GM19328 (cell line): ENCODE results near the gene RNFT2.
"Not testable (repeated sequence)": the region's sequence is repeated elsewhere in the genome, so short reads cannot be mapped to it uniquely, and the experiment has no call there.

Source experiments
- ATAC-seq: cut with Tn5 transposase; IDR thresholded peaks from one replicate; pipeline ENCODE4 v1.9.1; 2021; ENCODE audit warnings: mild to moderate bottlenecking, moderate library complexity; ENCODE audit not compliant: unreplicated experiment

The RNFT2 gene

DNA sequence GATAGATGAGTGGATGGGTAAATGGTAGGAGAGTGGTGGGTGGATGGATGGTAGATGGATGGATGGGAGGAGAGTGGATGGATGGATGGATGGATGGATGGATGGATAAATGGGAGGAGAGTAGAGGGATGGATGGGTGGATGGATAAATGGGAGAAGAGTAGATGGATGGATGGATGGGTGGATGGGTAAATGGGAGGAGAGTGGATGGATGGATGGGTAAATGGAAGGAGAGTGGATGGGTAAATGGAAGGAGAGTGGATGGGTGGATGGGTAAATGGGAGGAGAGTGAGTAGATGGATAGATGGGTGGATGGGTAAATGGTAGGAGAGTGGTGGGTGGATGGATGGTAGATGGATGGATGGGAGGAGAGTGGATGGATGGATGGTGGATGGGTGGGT is 51.4 kb downstream of the RNFT2 start:
- not testable (repeated sequence) for ATAC-seq

DNA sequence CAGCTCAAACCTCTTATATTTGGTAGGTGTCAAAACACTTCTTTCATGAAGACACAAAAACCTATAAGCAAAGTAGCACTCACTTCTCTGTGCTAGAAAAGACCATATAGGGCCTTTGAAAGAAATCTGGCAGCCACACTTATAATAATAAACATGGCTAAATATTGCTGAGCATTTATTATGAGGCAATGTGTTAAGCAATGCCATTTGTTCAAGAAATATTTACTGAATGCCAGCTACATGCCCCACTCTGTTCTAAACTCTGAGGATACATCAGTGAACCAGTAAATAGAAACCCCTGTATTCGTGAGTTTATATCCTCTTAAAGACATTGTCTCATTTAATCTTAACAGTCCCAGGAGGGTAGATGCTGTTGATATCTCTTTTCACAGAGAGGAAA is 52.0 kb downstream of the RNFT2 start:
- no peak for ATAC-seq

DNA sequence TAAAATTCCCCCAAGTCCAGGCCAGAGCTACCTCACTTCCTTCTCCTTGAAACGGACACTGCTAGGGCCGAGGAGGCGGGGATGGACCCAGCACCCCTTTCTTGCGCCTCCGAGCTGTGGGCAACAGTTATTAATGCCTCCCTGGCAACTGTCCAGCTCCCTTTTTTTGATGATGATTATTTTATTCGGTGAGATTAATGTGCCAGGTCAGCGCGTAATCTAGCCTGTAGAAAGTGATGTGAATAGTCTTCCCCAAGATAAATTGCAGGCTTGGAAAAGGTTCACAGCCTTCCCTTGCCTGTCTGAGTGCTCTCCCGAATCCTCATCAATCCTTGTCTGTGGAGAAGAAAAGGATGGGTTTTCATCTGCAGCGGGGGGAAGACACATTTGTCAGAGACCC is 54.3 kb downstream of the RNFT2 start:
- no peak for ATAC-seq

DNA sequence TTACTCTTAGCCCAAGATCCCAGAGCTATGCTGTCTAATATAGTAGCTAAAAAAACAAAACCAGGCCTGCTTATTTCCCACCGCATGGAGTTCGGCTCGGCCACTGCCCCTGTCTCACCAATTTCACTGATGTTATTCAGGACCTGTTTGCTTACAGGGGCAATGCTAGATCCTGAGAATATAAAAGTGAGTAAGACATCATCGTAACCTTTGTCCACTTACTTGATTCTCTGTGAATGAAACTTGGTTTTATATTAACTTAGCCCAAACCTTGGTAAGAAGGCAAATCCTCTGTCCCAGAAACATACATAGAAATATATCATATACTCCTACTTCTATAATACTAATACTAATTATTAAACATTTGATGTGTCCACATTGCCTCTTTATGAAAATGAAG is 56.6 kb downstream of the RNFT2 start:
- ATAC-seq = no peak

DNA sequence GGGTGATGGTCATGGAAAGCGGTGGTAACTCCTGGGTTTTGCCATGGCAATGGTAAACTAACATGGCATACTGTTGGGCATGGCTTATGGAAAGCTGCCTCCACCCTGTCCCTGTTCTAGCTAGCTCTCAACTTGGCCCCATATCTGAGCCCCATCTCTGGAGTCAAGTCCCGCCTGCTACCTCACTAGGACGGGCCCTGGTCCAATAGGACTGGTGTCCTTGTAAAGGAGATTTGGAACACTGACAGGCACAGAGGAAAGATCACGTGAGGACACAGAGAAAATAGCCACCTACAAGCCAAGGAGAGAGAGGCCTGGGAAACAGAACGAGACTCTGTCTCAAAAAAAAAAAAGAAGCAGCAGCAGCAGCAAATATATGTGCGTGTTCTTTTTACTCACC is 59.8 kb downstream of the RNFT2 start:
- no peak for ATAC-seq

DNA sequence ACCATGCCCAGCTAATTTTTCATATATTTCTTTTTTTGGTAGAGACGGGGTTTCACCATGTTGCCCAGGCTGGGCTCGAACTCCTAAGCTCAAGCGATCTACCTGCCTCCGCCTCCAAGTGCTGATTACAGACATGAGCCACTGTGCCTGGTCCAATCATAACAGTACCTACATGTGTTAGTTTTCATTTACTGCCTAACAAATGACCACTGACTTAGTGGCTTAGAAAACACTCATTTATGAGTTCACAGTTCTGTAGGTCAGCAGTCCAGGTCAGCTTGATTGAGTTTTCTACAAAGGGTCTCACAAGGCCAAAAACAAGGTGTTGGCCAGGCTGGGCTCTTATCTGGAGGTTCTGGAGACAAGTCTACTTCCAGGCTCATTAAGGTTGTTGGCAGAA is 60.6 kb downstream of the RNFT2 start:
- no peak for ATAC-seq

DNA sequence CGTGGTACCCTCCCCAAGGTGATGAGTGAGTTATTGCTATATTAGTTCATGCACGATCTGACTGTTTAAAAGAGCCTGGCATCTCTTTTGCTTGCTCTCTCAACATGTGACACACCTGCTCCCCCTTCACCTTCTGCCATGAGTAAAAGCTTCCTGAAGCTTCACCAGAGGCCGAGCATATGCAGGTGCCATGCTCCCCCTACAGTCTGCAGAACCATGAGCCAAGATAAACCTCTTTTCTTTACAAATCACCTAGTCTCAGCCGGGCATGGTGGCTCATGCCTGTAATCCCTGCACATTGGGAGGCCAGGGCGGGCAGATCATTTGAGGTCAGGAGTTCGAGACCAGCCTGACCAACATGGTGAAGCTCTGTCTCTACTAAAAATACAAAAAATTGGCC is 61.8 kb downstream of the RNFT2 start:
- no peak for ATAC-seq

DNA sequence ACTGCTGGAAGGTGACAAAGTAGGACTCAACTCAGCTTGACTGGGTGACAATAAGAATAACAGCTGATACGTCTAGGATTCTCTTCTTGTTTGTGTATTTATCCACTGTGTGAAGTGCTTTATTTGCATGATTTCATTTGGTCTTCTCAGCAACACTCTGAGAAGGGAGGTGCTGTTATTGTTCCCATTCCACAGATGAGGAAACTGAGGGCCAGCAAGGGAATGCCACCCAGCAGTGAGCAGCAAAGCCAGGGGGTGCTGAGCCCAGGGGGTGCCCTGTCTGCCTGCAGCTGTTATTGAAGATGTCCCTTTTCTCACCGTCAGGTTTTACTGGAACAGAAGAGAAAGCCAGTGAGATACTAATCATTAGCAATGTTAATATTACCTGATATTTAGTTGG is 62.8 kb downstream of the RNFT2 start:
- no peak for ATAC-seq

DNA sequence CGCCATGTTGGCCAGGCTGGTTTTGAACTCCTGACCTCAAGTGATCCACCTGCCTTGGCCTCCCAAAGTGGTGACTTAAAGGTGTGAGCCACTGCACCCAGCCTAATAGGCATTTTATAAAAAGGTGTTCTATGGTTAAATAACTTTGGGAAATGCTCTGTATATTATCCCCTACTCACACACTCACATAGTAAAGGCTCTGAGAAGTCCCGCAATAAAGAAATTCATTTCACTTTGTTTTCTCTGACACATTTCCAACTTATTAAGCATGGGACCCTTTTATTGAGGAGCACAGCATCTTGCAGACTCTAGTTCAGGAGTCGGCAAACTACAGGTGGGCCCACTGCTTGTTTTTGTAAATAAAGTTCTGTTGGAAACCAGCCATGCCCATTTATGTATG is 63.9 kb downstream of the RNFT2 start:
- no peak for ATAC-seq

DNA sequence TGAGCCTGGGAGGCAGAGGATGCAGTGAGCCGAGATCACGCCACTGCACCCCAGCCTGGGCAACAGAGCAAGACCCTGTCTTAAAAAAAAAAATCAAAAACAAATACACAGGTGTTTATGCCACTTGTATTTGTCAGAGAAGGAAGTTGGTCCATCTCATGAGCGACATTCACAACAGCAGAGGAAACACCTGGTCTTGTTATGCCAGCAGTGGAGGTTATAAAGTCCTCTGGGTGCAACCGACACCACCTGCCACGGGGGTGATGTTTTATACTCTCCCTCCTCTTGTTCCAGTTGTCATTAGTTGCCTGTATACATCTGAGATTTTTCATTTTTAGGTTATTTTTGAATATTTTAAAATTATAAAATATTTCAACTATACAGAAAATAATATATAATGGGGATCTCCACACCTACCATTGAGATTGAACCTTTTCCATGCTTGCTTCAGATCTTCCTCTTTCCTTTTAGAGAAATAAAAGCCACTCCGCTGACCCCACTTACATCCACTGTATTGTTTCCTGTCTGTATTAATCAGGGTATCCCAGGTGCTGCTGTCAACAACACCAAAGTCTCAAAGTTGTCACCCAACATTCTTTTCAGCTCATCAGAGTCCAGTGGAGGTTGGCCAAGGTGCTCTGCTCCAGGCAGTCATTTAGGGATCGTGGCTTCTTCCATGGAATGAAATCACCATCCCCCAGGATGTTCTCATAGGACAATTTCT is 65.1 kb downstream of the RNFT2 start:
- no peak for ATAC-seq

DNA sequence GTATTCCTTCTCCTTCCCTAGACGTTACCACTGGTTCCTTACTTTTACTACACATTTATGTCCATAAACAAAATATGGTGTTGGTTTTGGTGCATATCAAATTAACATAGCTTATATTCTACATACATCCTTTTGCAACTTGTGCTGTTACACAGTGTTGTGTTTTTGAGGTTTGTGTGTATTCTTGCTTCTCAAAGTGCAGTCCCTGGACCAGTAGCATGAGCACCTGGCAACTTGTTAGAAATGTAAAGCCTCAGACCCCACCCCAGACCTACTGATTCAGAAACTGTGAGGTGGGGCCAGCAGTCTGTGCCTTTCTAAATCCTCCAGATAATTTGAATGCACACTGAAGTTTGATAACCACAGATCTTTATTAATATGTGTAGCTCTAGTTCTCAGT is 65.9 kb downstream of the RNFT2 start:
- no peak for ATAC-seq

DNA sequence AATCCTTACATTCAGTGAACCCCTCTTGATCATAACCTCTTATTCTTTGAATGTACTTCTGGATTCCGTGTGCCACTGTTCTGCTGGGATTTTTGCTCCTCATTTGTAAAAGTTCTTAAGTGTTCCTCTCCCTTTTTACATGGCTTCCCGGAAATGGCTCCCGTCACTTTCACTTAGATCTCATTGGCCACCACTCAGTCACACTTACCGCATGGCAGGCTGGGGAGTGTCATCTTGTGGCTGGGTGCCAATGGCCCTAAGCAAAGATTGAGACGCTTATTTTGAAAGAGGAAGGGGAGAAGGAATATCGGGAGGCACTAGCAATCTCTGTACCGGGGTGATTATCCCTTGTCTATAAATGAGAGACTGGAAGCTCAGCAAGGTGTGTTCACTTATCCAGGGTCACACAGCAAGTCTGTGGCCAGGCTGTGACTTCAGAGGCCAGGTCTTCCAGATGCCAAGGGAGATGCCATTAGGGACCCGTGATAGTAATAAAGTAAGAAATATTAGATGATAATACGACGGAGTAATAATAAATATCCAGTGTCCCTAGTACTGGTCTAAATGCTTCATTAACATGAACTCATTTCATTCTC is 68.8 kb downstream of the RNFT2 start:
- no peak for ATAC-seq

DNA sequence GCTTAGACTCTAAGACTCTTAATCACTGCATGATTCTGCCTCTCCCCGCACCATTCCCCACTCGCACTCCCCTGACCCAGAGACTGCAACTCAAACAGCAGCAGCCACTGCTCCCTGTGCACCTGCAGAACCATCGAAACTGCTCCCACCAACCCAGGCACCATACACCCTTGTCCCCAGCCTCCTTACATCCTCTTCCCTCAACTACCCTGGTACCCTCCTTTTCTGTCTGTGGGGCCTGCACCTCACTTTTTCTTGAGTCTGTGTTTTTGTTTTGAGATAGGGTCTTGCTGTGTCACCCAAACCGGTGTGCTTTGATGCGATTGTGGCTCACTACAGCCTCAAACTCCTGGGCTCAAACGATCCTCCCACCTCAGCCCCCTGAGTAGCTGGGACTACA is 69.4 kb downstream of the RNFT2 start:
- ATAC-seq = no peak

DNA sequence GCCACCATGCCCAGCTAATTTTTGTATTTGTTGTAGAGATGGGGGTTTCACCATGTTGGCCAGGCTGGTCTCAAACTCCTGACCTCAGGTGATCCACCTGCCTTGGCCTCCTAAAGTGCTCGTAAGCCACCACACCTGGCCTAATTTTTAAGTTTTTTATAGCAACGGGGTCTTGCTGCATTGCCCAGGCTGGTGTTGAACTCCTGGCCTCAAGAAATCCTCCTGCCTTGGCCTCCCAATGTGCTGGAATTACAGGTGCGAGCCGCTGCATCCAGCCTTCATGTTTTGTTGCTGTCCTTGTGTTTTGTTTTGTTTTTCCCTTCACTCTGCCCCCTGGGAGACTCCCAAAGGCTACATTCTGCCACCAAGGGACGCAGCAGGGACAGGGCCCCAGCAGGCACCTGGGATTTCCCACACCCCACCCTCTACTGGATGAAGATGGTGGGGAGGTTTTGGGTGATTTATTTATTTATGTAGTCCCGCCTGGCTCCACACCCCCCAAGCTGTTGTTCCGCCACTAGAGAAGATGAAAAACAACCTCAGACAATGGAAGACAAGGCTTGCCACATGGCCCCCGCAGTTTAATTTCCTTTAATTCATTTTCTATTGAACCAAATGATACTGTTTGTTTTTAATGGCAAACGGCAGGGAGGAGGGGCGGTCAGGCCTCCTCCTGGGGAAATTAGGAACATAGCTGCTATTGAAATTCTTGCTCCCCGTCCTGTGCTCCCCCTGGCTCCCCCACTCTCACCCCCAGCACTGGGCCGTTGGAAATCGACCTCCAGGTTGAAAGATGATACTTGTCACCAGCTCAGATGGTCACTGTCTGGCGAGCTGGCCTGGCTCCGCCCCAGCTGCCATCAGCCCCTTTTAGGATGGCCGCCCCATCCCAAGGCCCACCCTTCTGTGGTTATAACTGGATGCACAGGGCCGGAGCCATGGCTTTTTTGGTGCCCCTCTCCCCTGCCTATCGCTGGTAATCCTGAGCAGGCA is 70.3 kb downstream of the RNFT2 start:
- no peak for ATAC-seq

DNA sequence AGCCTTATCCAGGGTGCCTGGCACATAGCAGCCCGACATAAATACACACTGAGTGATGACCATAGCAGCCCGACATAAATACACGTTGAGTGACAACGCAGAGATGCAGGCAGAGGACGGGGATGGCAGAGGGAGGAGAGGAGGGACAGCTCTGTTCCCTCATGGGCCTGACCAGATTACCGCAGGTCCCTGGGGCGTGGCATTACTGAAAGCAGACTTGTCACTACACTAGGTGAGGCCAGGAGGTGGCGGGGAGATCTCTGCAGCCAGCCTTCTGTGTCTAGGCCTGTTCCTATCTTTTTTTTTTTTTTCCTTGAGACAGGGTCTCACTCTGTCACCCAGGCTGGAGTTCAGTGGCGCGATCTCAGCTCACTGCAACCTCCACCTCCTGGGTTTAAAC is 74.1 kb downstream of the RNFT2 start:
- ATAC-seq = no peak

DNA sequence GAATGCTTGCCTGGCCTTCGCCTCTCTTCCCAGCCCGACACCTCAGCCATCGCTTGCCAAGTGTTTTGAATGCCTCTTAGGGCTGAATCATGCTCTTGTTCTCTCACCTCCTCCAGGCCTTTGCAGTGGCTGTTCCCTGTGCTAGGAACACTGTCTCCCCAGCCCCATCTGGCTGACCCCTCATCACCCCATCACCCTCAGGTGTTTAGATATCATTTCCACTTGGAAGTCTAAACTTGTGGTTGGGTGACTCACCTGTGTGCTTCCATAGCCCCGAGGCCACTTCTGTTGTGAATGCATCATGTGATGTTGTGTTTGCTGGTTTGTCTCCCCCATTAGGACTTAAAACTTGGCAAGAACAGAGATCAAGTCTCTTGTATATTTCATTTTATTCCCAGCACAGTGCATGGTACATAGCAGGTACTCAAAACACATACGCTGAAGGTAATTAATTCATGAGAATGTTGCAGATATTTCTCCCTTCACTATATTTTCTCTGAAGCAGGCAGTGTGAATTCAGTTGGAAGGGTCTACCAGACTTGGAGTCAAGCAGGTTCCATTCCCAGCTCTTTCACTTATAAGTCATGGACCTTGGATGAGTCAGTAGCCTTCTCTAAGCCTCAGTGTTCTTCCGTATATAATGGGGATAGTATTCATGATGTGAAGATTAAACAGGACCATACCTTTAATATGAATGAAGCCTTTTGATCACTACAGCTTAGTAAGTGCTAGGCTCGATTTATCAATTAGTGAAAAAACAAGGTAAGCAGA is 75.3 kb downstream of the RNFT2 start:
- ATAC-seq = no peak

DNA sequence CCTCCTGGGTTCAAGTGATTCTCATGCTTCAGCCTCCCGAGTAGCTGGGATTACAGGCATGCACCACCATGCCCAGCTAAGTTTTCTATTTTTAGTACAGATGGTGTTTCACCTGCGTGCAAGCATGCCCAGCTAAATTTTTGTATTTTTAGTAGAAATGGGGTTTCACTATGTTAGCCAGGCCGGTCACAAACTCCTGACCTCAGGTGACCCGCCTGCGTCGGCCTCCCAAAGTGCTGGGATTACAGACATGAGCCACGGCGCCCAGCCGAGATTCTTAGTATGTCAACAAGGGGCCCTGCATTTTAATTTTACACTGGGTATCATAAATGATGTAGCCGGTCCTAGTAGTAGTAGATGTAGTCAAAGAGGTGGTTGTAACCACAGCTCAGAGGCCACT is 76.7 kb downstream of the RNFT2 start:
- not testable (repeated sequence) for ATAC-seq

DNA sequence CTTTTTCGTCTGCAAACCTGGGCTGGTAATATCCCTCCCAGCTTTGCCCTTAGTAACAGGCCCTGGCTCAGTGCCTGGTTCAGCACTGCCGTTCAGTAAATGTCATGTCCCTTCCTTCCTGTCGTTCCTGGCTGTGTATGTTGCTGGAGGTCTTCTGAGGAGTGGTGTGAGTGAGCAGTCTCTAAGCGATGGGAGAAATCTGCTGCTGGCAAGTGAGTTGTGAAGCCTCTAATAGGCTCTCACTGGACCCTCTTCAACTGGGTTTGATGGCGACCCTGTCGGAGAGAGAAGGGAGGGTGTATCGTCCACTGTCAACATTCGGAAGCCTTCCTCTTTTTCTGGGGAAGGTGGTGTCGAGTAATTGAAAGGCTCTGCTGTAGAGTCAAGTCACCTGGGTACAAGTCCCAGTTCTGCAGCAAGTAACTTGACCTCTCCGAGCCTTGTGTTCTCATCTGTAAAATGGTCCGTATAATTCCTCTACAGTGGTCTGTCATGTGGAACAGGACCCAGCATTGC is 80.3 kb downstream of the RNFT2 start:
- ATAC-seq = no peak

DNA sequence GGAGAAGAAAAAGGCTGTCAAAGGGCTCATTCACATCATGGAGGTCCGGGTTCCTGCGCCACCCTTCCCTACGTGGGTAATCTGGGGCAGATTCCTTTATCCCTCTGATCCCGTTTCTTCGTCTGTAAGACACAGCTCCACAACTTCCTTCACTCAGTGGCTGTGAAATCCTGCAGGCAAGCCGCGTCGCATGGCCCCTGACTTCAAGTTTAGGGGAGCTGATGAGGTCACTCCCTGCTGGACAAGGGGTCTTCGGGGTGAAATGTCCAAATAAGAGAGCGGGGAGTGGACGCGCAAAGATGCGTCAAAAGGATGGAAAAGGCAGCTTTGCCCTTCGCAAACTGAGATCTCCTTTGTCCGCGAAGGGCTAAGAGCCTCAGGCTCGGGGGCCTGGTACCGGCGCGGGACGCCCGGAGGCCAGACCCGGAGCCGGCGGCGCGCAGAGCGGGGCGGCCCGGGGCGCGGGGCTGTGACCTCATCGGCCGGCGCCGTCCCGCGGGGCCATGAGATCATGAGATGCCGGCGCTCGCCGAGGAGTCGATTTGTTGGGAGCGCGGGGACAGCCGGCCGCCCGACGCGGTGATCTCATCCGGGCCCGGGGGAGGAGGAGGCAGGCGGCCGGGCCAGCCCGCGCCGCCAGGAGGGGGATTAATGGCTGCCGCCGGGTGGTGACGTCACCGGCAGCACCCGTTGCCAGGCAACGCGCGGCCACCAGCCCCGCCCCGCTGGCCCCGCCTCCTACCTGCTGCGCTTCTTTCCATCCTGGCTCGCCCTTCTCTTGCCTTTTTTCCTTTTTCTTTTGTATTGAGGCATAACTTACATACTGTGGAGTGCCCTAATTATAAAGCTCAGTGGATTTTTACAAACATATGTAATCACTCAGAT is 81.1 kb downstream of the RNFT2 start:
- ATAC-seq = peak; percentile 76
